ENCODE data around the gene ME3. TPM values are rescaled to one million over a fixed set of nuclear protein-coding genes. Genes with fewer than 3 reads are reported as not detected.

Gene ME3
- total RNA-seq, 1 donor from 2014 or later = 33.4 TPM

GRCh38 chr11:86666193-86666592 lies 6.2 kb downstream of the ME3 start:
- intact Hi-C loops (cut with micrococcal nuclease) = no loop called here

GRCh38 chr11:86664930-86665329 lies 7.5 kb downstream of the ME3 start:
- Histone ChIP-seq H3K9me3 (replicated peaks) (no peaks in the 10 kb centered on the region), H3K27ac (replicated peaks) (no peak overlapping the region), H3K4me1 (peaks cover 40% of the 10 kb centered on the region), H3K27me3 (ENCODE audit: low read depth) (no peaks in the 10 kb centered on the region), H3K36me3 (peaks cover 15% of the 10 kb centered on the region), H3K4me3 (no peak overlapping the region)
- no peak for TF ChIP-seq CTCF (IDR thresholded peaks at IDR 0.05; ENCODE audit: borderline replicate concordance)
- DNase-seq = no peak
- intact Hi-C loops (cut with micrococcal nuclease) = no loop called here

More at GRCh38 chr11:86666193-86666592, 6.2 kb downstream of the ME3 start:
- H3K36me3 ChIP-seq = peaks cover 15% of the 10 kb centered on the region
- H3K27me3 ChIP-seq (ENCODE audit: low read depth) = no peaks in the 10 kb centered on the region
- DNase-seq = no peak
- peak overlapping the region; percentile 6 for H3K27ac ChIP-seq (replicated peaks)
- no peak for TF ChIP-seq CTCF (IDR thresholded peaks at IDR 0.05; ENCODE audit: borderline replicate concordance)
- H3K4me1 ChIP-seq = peaks cover 45% of the 10 kb centered on the region
- no peaks in the 10 kb centered on the region for H3K9me3 ChIP-seq (replicated peaks)
- no peak overlapping the region for H3K4me3 ChIP-seq

- no peak for DNase-seq
- H3K27me3 ChIP-seq (ENCODE audit: low read depth) = no peaks in the 10 kb centered on the region
- H3K4me1 ChIP-seq = peaks cover 39% of the 10 kb centered on the region
- H3K4me3 ChIP-seq = no peak overlapping the region
- no peak for TF ChIP-seq CTCF (IDR thresholded peaks at IDR 0.05; ENCODE audit: borderline replicate concordance)
- peaks cover under 1% of the 10 kb centered on the region for H3K9me3 ChIP-seq (replicated peaks)
- H3K36me3 ChIP-seq = peaks cover 15% of the 10 kb centered on the region
- H3K27ac ChIP-seq (replicated peaks) = no peak overlapping the region
- intact Hi-C loops (cut with micrococcal nuclease) = no loop called here
Observed at GRCh38 chr11:86663761-86664160, 8.7 kb downstream of the ME3 start.

GRCh38 chr11:86663291-86663690 lies 9.1 kb downstream of the ME3 start:
- DNase-seq = no peak
- no peak overlapping the region for H3K27ac ChIP-seq (replicated peaks)

GRCh38 chr11:86660736-86661135 lies 11.7 kb downstream of the ME3 start:
- H3K4me1 ChIP-seq = peaks cover 22% of the 10 kb centered on the region
- peaks cover 5% of the 10 kb centered on the region for H3K36me3 ChIP-seq
- no peak overlapping the region for H3K4me3 ChIP-seq
- H3K27ac ChIP-seq (replicated peaks) = no peak overlapping the region
- H3K27me3 ChIP-seq (ENCODE audit: low read depth) = no peaks in the 10 kb centered on the region
- TF ChIP-seq CTCF (IDR thresholded peaks at IDR 0.05; ENCODE audit: borderline replicate concordance) = no peak
- peaks cover 7% of the 10 kb centered on the region for H3K9me3 ChIP-seq (replicated peaks)
- no peak for DNase-seq
- intact Hi-C loops (cut with micrococcal nuclease) = no loop called here

More at GRCh38 chr11:86663291-86663690, 9.1 kb downstream of the ME3 start:
- no peak overlapping the region for H3K4me3 ChIP-seq
- TF ChIP-seq CTCF (IDR thresholded peaks at IDR 0.05; ENCODE audit: borderline replicate concordance) = no peak
- peaks cover 5% of the 10 kb centered on the region for H3K9me3 ChIP-seq (replicated peaks)
- H3K27me3 ChIP-seq (ENCODE audit: low read depth) = no peaks in the 10 kb centered on the region
- peaks cover 35% of the 10 kb centered on the region for H3K4me1 ChIP-seq
- intact Hi-C loops (cut with micrococcal nuclease) = no loop called here
- H3K36me3 ChIP-seq = peaks cover 15% of the 10 kb centered on the region
